Suppressor macrophage treated with lipopolysaccharide for 4 hours (primary cell): ENCODE data around the gene ASAP2.

Source experiments
- DNase-seq: peaks from one replicate; pipeline ENCODE4 v3.0.0-alpha.2; 2020

The ASAP2 gene

DNA sequence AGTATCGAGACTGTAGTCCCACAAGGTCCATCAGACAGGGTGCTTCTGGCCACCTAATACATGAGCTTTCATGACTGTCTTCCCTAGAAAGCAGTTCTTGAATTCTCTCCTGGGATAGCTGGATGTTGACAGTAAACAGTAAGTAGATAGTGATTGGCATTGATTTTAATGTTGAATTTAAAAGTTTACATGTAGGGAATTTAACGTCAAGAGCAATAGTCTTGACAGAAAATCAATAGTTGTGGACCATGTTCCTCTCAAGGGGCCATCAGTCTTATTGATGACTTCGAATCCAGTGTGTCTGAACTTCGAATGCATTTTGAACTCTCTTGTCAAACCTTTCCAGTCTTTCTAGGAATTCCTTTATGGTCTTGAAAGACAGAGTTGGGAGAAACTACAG is 152.9 kb downstream of the ASAP2 start:
- no peak for DNase-seq

DNA sequence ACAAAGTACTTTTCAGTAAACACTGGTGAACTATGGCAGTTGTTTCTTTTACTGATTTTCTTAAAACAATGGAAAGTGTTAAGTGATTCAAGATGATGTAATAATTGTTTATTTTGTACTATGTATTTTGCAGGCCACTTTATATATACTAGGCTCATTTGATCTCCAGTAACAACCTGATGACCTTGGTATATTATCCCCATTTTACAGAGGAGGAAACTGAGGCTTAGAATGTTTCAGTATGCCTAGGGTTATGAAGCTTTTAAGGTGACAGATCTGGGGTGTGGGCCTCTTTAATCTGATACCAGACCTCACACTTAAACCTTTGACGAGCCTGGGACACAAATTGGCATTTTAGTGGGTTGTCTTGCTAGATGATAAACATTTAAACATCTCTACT is 153.5 kb downstream of the ASAP2 start:
- no peak for DNase-seq

DNA sequence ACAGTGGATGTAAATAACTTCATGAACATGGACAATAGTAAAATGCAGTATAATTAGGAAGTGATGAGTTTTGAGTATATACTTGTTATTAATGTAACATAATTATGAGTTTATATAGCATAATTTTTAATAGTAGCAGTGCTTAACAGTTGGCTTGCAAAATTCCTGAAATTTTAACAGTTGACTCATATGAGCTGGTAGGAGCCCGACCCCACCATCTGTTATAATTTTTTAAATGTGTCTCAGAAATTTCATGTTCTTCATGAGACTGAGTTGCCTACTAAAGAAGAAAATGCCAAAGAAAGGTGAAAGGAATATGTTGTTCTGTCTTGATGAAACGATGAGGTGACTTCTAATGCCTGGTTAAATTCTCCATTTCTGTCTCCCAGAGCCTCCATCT is 154.1 kb downstream of the ASAP2 start:
- no peak for DNase-seq

DNA sequence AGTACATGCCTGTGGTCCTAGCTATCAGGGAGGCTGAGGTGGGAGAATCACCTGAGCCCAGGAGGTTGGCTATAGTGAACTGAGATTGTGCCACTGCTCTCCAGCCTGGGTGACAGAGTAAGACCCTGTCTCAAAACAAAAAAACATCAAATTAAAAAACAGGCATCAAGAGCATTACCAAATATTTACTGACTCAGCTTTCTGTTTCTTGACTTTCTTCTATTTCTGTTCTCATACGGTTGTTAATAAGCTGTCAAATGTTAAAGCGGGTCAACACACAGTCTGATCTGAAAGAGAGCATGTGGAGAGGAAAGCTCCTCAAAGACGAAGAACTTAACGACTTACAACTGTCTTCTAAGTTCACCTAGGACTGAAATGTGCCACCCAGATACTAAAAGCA is 157.8 kb downstream of the ASAP2 start:
- no peak for DNase-seq

DNA sequence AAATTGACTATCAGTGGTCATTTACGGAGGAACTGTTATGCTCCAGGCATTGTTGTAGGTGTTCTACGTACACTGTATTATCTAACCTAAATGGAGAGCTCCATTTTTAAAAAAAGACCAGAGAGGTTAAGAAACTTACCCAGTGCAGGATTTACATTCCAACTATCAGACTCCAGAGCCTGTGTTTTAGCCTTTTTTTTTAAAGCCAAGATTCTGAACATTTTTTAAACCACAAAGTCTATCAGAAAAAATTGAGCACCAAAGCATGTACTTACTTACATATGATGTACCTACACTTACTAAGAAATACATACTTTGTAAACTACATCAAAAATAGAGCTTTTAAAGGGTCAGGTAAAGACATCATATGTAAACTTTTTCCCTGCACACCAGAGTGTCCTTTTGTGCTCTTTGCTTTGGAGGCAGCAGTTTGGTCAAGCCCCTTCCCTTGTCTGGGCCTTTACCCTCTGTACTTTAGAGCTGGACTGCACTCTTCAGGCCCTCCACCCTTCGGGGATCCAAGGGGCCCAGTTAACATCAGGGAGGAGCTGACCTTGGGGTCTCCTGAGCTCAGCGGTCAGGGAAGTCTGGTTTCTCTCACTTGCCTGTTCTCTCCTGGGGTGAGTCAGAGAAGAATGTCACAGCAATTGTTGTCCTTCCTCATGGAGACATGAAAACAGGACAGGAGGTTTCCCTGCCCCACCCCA is 158.3 kb downstream of the ASAP2 start:
- DNase-seq, result no peak

DNA sequence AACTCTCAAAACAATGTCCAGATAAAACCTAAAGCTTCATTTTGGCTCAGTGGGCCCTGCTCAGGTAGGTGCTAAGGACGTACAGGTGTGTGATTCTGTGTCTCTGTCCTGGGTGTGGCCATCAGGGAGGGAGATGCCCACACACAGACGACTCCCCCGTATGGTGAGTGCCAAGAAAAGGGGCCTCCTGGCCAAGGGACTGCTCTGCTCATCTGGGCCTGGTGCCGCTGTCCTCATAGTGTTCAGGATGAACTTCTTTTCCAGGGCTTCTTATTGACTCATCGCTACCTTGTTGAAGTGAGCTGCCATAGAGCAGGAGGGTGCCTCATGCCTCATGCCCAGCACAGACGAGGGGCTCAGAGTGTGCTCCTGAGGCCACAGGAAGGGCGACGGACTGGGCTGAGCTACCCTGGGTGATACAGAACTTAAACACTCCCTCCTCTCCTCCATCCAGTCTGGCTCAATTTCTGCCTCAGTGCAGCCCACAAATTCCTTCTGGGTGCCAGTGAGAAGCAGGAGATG is 158.9 kb downstream of the ASAP2 start:
- no peak for DNase-seq

DNA sequence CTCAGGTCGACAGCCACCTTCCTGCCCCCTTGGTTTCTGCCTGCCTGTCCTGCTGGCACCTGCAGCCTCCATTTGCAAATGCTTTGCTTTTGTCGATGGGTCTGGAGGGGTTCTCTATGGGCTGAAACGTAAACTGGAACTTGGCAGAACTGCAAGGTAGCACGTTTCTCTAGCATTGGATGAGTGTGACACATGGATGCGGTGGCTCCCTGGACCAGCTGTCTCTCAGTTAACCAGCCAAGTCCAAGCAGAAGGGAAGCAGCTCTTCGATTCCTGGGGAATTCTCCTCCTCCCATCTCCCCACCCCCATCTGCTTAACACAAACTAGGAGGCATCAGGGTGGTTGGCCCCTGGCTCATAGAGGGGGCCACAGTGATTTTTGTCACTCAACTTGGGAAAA is 159.4 kb downstream of the ASAP2 start:
- no peak for DNase-seq

DNA sequence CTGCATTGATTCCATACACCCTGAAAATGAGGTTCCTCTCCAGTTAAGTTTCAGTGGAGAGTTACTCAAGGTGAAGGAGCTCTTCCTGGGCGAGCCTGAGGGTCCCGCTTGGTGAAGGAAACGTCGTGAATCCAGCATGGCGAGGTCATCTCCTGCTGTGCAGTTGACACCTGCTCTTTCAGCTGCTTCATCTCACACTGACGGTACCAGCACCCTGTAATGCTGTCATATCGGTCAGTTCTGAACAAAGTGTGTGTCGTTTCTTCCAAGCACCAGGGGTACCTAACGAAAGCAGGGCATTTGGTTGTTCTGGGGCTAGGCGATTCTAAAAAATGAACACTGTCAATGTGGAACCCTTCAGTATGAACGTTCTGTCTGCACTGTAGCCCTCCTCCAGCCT is 164.1 kb downstream of the ASAP2 start:
- DNase-seq, result no peak

DNA sequence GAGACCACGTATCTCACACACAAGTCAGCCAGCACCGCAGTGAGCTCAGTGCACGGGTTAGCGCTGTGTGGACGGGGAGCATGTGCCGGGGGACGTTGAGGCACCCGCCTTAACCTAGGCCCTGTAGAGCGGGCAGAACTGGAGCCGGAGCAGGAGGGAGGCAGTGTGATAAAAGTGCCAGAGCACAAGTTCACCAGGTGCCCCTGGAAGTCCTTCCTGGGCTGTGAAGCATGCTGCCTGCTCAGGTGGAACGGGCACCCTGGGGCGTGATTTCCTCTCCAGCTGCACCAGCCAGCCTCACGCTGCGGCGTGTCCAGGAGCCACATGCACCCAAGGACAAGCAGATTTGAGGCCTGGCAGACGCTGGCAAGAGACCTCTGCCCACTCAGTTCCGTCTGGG is 166.4 kb downstream of the ASAP2 start:
- no peak for DNase-seq

DNA sequence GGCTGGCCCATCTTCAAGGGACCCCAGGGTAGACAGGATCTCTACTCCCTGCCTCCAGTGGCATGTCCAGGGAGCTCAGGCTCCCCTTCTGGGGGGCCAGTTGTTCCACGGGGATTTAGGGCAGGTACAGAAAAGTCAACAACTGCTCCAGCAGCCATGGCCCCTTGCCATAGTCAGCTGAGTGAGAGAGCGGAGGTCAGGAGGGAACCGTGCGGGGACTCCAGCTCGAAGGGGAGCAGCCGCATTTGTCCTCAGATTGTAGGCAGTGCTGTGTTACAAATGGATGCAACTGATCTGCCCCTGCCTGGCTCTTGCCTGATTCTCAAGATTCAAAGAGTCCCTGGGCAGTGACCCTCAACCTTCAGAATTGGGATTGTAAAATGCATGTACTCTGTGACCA is 166.9 kb downstream of the ASAP2 start:
- no peak for DNase-seq

DNA sequence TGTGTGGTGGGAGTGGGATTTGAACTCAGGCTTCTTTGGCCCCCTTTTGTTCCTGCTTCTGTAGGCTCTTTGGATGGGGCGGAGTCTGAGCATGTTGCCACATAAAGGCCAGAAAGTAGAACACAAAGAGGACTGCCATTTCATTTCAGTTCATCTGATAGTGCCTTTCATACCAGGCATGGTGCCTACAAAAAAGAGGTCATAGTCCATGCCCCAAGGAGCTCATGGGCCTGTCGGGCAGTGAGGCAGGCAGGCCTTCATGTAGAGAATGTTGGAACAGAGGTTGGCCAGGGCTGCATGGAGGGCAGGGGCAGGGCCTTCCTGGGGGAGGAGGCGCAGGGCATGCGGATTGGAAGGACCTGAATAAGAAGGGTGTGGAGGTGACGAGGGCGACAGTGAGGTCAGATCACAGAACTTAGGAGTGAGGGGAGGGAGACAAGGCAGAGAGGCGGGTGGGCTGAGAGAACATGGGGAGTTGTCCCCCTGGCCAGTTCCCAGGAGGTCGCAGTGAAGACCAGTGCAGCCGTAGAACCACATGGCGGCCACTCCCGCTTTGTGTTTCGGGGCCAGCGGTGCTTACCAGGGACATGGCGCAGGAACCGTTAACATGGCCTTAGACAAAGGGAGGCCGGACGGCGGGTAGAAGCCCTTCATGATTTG is 167.6 kb downstream of the ASAP2 start:
- no peak for DNase-seq

DNA sequence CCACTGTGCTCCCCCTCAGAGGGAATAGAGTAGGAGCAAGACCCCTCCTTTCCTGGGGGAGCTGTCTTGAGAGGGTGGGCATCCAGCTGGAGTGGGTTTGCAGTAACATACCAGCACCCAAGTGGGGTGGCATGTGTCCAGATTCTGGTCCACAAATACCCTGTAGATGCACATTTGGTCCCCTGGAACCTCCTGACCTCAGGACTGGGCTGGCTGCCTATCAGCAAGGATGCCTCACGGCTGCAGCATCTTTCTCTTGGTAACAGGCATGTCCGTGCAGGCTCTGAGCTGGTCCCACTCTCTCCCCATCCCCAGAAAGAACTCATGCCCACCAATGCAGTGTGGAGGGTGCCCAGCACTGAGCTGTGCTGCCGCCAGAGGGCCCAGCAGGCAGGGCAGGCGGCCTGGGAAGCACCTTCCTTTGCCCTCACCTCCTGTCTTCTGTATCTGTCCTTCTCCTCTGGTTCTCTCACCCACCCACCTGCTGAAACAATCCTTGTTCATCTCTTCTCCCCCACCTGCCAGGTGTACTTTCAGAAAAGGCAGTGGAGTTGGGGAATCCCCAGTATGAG is 169.3 kb downstream of the ASAP2 start:
- no peak for DNase-seq

DNA sequence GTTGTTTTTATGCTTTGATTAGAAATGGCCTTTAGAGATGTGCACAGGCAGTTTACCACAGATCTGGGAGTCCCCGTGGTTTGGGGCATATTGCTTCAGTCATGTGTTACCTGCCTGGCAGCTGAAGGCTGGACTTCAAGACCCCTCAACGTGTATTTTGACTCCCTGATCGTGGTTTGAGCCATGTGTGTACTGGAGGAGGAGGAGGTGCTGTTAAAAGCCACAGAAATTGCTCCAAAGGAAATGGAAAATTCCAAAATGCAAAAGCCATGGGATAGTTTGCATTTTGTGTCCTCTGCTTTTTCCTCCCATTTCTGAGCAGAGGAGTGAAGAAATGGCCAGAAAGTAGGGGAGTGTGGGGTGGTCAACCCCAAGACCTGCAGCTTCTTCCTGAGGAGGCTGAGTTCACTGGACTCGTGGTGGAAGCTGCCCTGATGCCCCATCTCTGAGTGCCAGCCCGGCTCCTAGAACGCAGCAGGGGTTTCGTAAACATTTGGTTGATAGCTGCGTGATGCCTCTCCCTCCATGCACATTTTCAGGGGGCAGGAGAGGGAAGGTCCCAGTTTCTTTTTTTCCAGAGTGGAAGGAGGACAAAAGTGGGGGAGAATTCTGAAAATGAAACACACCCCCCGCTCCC is 171.0 kb downstream of the ASAP2 start:
- no peak for DNase-seq

DNA sequence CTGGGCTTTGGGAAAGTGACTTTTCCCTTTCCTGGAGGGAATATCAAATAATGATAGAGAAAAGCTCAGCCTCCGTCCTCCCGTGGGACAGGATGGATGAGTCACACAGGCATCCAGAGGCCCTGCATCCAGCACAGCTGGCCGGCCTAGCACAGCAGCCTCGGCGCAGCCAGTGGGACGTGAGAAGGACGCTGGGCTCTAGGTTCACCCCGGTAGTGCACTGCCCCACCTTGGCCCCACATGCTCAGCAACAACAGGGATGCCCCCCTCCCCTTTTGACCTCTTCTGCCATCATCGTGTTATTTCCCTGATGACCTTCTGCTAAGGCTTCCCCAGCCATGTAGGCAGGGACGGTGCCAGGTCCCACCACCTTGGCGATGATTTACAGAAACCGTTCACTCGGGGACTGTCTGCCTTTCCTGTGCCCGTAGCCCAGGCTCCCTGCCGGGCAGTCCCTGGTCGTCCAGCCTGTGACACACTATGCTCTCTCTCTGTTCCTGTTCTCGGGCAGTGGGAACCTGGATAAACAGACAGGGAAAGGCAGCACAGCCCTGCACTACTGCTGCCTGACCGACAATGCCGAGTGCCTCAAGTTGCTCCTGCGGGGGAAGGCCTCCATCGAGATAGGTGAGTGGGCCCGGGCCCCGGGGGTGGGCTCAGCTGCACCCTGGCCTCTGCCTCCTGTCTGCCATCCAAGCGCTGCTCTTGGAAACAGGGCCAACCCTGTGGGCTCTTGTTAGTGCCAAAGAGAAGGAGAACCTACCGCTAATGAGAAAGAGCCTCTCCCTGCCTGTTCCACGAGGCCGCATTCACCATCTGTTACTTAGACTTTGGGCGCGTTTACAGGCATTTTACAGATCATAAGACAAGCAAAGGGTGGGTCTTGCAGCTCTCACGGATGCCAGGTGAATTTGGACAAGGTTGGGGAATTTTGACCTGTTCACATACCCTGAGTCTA is 172.1 kb downstream of the ASAP2 start:
- no peak for DNase-seq

DNA sequence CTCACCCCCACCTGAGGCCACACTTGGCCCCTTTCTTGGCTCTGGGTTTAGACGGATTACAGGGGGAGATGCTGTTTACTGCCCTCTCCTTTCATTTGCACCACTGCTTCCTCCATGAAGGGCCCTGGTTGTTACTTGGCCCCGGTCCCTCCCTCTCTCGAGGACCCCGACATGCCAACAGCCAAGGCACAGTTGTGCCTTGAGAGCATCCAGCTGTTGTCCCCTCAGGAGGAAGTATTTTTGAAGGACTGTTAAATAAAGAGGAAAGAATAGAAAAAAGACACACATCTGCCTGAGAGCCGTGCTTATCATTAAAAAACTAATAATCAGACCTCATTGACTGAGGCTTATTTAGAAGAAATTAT is 172.8 kb downstream of the ASAP2 start:
- no peak for DNase-seq

DNA sequence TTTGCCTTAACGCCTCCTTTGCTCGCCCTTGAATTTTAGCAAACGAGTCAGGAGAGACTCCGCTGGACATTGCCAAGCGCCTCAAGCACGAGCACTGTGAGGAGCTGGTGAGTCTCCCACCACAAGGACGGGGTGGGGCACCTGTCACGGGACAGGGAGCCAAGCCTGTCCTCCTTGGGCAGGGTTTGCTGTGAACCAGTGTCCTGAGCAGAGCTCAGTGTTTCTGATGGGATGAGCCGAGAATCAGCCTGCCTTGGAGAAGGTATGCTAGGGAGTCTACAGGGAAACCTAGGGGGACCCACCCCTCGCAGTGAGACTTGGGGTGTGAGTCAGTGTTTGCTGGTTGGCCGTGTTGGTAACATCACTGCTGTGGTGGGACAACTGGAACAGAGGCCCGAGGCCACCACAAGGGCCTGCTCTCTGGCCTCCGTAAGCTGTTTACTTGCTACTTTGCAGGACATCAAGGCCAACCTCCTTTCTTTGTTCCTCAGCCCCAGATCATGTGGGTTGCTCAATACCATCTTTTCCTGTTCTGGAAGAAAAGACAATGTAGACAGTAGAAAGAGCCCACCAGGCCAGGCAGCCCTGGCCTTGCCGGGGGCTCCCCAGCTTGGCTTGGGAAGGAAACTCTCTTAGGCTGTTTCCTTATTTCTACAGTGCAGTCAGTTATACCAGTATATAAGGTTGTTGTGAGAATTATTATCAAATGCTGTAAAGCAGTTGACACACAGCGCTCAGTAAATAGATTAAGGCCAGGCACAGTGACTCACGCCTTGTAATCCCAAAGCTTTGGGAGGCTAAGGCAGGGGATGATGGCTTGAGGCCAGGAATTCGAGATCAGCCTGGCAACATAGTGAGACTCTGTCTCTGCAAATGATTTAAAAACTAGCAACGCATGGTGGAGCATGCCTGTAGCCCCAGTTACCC is 174.4 kb downstream of the ASAP2 start:
- no peak for DNase-seq

DNA sequence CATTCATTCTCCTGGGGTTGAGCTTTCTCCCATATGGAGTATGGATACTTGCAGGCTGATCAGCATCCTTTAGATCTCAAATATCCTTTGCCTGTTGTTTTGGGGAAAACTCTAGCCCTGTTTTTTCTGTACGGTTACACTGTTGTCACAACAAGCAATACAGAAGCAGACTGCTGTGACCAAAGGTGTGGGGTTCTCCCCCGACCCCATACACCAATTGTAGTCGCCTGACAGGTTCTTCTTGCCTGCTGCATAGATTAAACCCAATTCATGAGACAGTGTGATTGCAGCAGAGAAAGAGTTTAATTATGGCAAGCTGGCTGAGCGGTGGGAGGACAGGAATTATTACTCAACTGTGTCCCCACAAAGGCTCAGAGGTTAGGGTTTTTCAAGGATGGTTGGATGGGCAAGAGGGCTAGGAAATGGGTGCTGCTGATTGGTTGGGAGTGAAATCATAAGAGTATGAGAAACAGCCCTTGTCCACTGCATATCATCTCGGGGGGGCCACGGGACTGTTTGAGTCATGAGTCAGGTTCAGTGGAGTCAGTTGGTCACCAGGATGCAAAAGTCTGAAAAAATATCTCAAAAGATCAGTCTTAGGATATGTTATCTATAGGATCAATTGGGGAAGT is 176.1 kb downstream of the ASAP2 start:
- DNase-seq, result no peak

DNA sequence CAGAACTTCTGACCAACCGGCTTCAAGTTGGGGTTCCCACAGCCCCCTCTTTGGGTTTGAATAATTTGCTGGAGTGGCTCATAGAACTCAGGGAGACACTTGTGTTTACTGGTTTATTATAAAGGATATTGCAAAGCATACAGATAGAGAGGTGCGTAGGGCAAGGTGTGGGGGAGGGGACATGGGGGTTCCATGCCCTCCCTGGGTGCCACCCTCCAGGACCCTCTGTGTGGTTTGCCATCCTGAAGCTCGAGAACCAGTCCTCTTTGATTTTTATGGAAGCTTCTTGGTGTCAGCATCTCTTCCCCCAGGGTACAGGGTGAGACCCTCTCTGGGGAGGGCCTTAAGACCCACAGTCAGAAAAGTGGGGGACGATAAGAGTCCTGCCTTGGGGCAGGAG is 177.9 kb downstream of the ASAP2 start:
- no peak for DNase-seq

DNA sequence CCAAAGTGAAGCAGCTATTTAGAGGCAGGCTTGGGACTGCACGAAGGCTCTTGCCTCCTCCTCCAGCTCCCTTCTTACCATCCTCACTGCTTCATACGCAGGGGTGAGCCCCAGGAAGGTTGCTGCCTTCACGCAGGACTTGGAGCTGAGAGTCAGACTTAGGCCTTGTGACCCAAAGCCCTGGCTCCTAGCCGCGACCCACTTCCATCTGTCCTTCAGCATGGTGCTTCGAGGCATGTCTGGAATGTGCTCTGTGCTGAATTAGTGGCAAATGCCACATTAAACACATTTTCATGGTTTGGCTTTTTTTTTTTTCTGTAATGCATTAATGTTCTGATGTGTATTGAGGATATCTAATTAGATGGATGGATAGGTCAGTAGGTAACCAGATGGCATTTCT is 179.2 kb downstream of the ASAP2 start:
- DNase-seq, result no peak

DNA sequence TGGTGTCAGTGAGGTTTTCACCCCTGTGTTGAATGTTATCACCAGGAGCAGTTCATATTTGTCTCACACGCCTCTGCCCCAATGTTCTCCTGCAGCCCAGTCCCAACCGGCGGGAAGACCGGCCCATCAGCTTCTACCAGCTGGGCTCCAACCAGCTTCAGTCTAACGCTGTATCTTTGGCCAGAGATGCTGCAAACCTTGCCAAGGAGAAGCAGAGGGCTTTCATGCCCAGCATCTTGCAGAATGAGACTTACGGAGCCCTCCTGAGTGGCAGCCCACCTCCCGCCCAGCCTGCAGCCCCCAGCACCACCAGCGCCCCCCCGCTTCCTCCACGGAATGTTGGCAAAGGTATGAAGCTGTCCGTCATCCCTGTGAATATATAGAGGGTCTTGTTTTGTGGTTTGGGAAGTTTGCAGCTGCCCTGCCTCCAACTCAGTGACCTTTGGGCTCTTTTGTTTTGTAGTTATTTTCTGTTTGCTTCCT is 181.6 kb downstream of the ASAP2 start:
- no peak for DNase-seq
